Colonic mucosa (tissue), 4 donors: Measurements from ENCODE around the gene CRPPA. TPM values are rescaled to one million over a fixed set of nuclear protein-coding genes. Genes with fewer than 3 reads are reported as not detected.

Experiments used
- DNase-seq: peaks from one replicate; pipeline ENCODE4 v3.0.0-alpha.2; 2020
- H3K27ac ChIP-seq: fragments of 200-600 bp; one replicate; pipeline ENCODE4 v1.8.0; 2021
- H3K27me3 ChIP-seq: fragments of 200-600 bp; one replicate; pipeline ENCODE4 v1.8.0; 2021
- H3K36me3 ChIP-seq: fragments of 200-600 bp; one replicate; pipeline ENCODE4 v1.8.0; 2021
- H3K4me1 ChIP-seq: fragments of 200-600 bp; one replicate; pipeline ENCODE4 v1.8.0; 2021; ENCODE audit warnings: mild to moderate bottlenecking
- H3K4me3 ChIP-seq: fragments of 200-600 bp; one replicate; pipeline ENCODE4 v1.8.0; 2021
- H3K9ac ChIP-seq, 2 donors: one replicate each; pipeline ENCODE4 v1.7.0; 2013; ENCODE audit warnings: control low read depth in 2 of 2, low read depth in 2 of 2, low read length in 2 of 2
- H3K9me3 ChIP-seq: fragments of 200-600 bp; one replicate; pipeline ENCODE4 v1.8.0; 2021
- intact Hi-C: fragments of 100-400 bp; cut with DNase I; formaldehyde crosslinking; loops from one replicate; pipeline ENCODE4 v1.14.1; 2022
- total RNA-seq, 2 donors: library from RNA; stranded (reverse); fragmentation: NEBNext Ultra II Directional in 1 of 2; extraction: Animal tissue kit (Norgen Biotek cat#: 25700) in 1 of 2; gene quantifications; one replicate each; pipeline ENCODE4 v1.2.1, GENCODE V29; 2021
- TF ChIP-seq, protein P1 (sequence below): fragments of 200-600 bp; IDR thresholded peaks from one replicate; pipeline ENCODE4 v1.8.0; 2022; ENCODE audit warnings: antibody characterized with exemption, mild to moderate bottlenecking
- donor health status: healthy.
- donor health status: DM: no; HTN: no; CAD: no.
- donor health status: DM: no; HTN: no; CAD: no.

The CRPPA gene
- total RNA-seq, 2 donors from 2014 or later = 1.9 to 2.4 TPM

DNA sequence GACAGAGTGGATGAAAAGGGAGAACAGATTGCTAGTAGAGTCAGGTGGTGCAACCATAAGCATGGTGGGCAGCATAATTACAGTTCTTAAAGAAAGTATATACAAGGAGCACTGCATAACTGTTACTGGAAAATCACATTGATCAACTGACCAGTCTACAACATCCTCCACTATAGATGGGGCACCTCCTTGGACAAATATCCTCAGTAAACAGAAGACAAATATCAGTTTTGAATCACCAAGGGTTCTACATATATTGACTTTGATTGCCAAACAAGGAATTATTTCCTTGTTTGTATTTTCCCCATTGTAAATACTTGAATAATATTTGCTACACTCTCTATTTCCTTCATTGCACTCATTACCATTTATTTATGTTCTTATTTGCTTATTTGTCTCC lies 17.6 kb upstream of the CRPPA start:
- intact Hi-C loops = no loop called here

DNA sequence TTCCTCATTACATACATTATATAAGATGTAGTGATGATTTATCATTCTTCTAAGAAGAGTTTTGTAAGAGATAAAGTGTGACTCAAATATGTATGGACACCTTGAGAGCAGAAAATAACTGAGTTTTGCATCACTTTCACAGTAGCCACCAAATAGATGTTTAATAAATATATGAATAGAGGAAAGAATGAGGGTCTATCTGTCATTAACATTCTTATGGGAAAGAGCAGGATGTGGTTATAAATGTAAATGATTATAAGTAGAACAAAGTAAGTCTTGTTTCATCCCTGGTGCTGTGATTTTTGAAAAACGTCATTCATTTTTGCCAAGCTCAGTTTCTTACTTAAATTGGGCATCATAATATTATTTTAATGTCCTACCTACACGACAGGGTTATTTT lies 15.0 kb upstream of the CRPPA start:
- Histone ChIP-seq H3K9me3 (no peaks in the 10 kb centered on the region), H3K4me1 (no peaks in the 10 kb centered on the region), H3K27ac (no peak overlapping the region), H3K27me3 (no peaks in the 10 kb centered on the region), H3K36me3 (no peaks in the 10 kb centered on the region), H3K9ac (no peak overlapping the region), H3K4me3 (no peak overlapping the region)
- no peak for DNase-seq
- TF ChIP-seq, protein P1, sequence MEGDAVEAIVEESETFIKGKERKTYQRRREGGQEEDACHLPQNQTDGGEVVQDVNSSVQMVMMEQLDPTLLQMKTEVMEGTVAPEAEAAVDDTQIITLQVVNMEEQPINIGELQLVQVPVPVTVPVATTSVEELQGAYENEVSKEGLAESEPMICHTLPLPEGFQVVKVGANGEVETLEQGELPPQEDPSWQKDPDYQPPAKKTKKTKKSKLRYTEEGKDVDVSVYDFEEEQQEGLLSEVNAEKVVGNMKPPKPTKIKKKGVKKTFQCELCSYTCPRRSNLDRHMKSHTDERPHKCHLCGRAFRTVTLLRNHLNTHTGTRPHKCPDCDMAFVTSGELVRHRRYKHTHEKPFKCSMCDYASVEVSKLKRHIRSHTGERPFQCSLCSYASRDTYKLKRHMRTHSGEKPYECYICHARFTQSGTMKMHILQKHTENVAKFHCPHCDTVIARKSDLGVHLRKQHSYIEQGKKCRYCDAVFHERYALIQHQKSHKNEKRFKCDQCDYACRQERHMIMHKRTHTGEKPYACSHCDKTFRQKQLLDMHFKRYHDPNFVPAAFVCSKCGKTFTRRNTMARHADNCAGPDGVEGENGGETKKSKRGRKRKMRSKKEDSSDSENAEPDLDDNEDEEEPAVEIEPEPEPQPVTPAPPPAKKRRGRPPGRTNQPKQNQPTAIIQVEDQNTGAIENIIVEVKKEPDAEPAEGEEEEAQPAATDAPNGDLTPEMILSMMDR = no peak
- intact Hi-C loops = no loop called here

More for the DNA sequence above, 17.6 kb upstream of the CRPPA start:
- Histone ChIP-seq H3K27ac (no peak overlapping the region), H3K36me3 (no peaks in the 10 kb centered on the region), H3K4me1 (no peaks in the 10 kb centered on the region), H3K9me3 (no peaks in the 10 kb centered on the region), H3K4me3 (no peak overlapping the region), H3K27me3 (no peaks in the 10 kb centered on the region), H3K9ac (no peak overlapping the region)
- TF ChIP-seq, protein P1 = no peak
- no peak for DNase-seq

GRCh38 chr7:16433568-16434122 lies 12.3 kb upstream of the CRPPA start:
- no peaks in the 10 kb centered on the region for H3K9me3 ChIP-seq
- DNase-seq = no peak
- H3K27ac ChIP-seq = no peak overlapping the region
- H3K9ac ChIP-seq = no peak overlapping the region
- no peaks in the 10 kb centered on the region for H3K27me3 ChIP-seq
- no peak overlapping the region for H3K4me3 ChIP-seq
- H3K36me3 ChIP-seq = no peaks in the 10 kb centered on the region
- no peaks in the 10 kb centered on the region for H3K4me1 ChIP-seq
- intact Hi-C loops = loop anchor here (5.0 kb wide), 1 partner anchor 129 kb away; no protein-coding TSS in a partner anchor
- TF ChIP-seq, protein P1 = no peak

GRCh38 chr7:16432425-16432731 lies 11.0 kb upstream of the CRPPA start:
- intact Hi-C loops = loop anchor here (5.0 kb wide), 1 partner anchor 130 kb away; no protein-coding TSS in a partner anchor
- DNase-seq = no peak
- no peak overlapping the region for H3K9ac ChIP-seq
- no peak overlapping the region for H3K27ac ChIP-seq
- no peaks in the 10 kb centered on the region for H3K9me3 ChIP-seq
- TF ChIP-seq, protein P1 = no peak
- H3K4me3 ChIP-seq = no peak overlapping the region
- H3K36me3 ChIP-seq = no peaks in the 10 kb centered on the region
- no peaks in the 10 kb centered on the region for H3K4me1 ChIP-seq
- H3K27me3 ChIP-seq = no peaks in the 10 kb centered on the region

- H3K27ac ChIP-seq = no peak overlapping the region
- no peak overlapping the region for H3K9ac ChIP-seq
- no peaks in the 10 kb centered on the region for H3K9me3 ChIP-seq
- H3K4me3 ChIP-seq = no peak overlapping the region
- intact Hi-C loops = loop anchor here (5.0 kb wide), 1 partner anchor 130 kb away; no protein-coding TSS in a partner anchor
- TF ChIP-seq, protein P1 = peak; percentile 35
- no peaks in the 10 kb centered on the region for H3K36me3 ChIP-seq
- peak; percentile 50 for DNase-seq
- H3K4me1 ChIP-seq = no peaks in the 10 kb centered on the region
- no peaks in the 10 kb centered on the region for H3K27me3 ChIP-seq
Observed at GRCh38 chr7:16431646-16432424, 10.5 kb upstream of the CRPPA start.
